Astrocyte (in vitro differentiated cells and primary cell): ENCODE data around the gene DSG2. TPM values are rescaled to one million over a fixed set of nuclear protein-coding genes. Genes with fewer than 3 reads are reported as not detected.

Experiments used
- DNase-seq: peaks from one replicate; pipeline ENCODE4 v3.0.0-alpha.2; 2010; ENCODE audit warnings: low read depth
- FAIRE-seq: peaks from 2 replicates; lab custom pipeline; 2011; peaks lifted over from hg19 to GRCh38; lab: Jason Lieb, UNC
- H2AFZ ChIP-seq: 2 replicates; pipeline ENCODE4 v1.6.0; 2012; ENCODE audit warnings: low read depth, low read length, inconsistent platforms
- H3K27ac ChIP-seq: 2 replicates; pipeline ENCODE4 v1.5.1; 2011; ENCODE audit warnings: low read depth, low read length, inconsistent platforms
- H3K27me3 ChIP-seq: 2 replicates; pipeline ENCODE4 v1.6.0; 2011; ENCODE audit warnings: low read length, inconsistent platforms; ENCODE audit not compliant: insufficient read depth
- H3K36me3 ChIP-seq: 2 replicates; pipeline ENCODE4 v1.5.1; 2011; ENCODE audit warnings: low read length, inconsistent platforms; ENCODE audit not compliant: insufficient read depth
- H3K4me1 ChIP-seq: 2 replicates; pipeline ENCODE4 v1.5.1; 2011; ENCODE audit warnings: low read length, inconsistent platforms; ENCODE audit not compliant: insufficient read depth
- H3K4me2 ChIP-seq: 2 replicates; pipeline ENCODE4 v1.6.0; 2012; ENCODE audit warnings: low read length, inconsistent platforms
- H3K4me3 ChIP-seq: 2 replicates; pipeline ENCODE4 v1.5.1; 2011; ENCODE audit warnings: low read depth, mild to moderate bottlenecking, low read length, inconsistent platforms; ENCODE audit not compliant: insufficient read depth
- H3K79me2 ChIP-seq: 2 replicates; pipeline ENCODE4 v1.6.0; 2012; ENCODE audit warnings: mild to moderate bottlenecking, low read length, inconsistent platforms; ENCODE audit not compliant: insufficient read depth
- H3K9ac ChIP-seq: 2 replicates; pipeline ENCODE4 v1.6.0; 2012; ENCODE audit warnings: mild to moderate bottlenecking, low read length, inconsistent platforms
- H3K9me3 ChIP-seq: 2 replicates; pipeline ENCODE4 v1.5.1; 2012; ENCODE audit warnings: low read depth, mild to moderate bottlenecking, low read length, inconsistent platforms; ENCODE audit not compliant: insufficient read depth
- H4K20me1 ChIP-seq: 2 replicates; pipeline ENCODE4 v1.6.0; 2012; ENCODE audit warnings: low read length, inconsistent platforms; ENCODE audit not compliant: insufficient read depth
- H3K27ac Mint-ChIP-seq: one replicate; pipeline ENCODE4 v1.8.0; 2021; ENCODE audit warnings: mild to moderate bottlenecking, mixed read lengths; ENCODE audit not compliant: unreplicated experiment
- H3K27me3 Mint-ChIP-seq: one replicate; pipeline ENCODE4 v1.8.0; 2021; ENCODE audit warnings: low read depth, mixed read lengths; ENCODE audit not compliant: unreplicated experiment
- H3K36me3 Mint-ChIP-seq: one replicate; pipeline ENCODE4 v1.8.0; 2021; ENCODE audit warnings: low read depth, mixed read lengths; ENCODE audit not compliant: unreplicated experiment
- H3K4me1 Mint-ChIP-seq: one replicate; pipeline ENCODE4 v1.8.0; 2021; ENCODE audit warnings: low read depth, mixed read lengths; ENCODE audit not compliant: unreplicated experiment
- H3K4me3 Mint-ChIP-seq: one replicate; pipeline ENCODE4 v1.8.0; 2021; ENCODE audit warnings: mild to moderate bottlenecking, moderate library complexity, mixed read lengths; ENCODE audit not compliant: unreplicated experiment
- H3K9me3 Mint-ChIP-seq: one replicate; pipeline ENCODE4 v1.8.0; 2021; ENCODE audit warnings: mild to moderate bottlenecking, mixed read lengths; ENCODE audit not compliant: unreplicated experiment
- CTCF ChIP-seq: IDR thresholded peaks from 2 replicates; pipeline ENCODE4 v1.5.1; 2011; ENCODE audit warnings: low read depth, mild to moderate bottlenecking, inconsistent platforms, low read length, moderate library complexity; ENCODE audit not compliant: insufficient read depth
- EZH2 ChIP-seq: IDR thresholded peaks from 2 replicates; pipeline ENCODE4 v1.6.1; 2012; ENCODE audit warnings: mild to moderate bottlenecking, low read length, inconsistent platforms; ENCODE audit not compliant: insufficient read depth
- total RNA-seq: library from RNA; stranded (reverse); gene quantifications from 2 replicates; pipeline ENCODE4 v1.2.1, GENCODE V29; 2021

The DSG2 gene
- total RNA-seq, 1 donor from 2014 or later: 154 TPM

- H3K79me2 ChIP-seq: no peaks in the 10 kb centered on the region
- no peak overlapping the region for H2AFZ ChIP-seq
- FAIRE-seq (no peak), DNase-seq (no peak)
- H3K27ac ChIP-seq: no peak overlapping the region
- H3K4me2 ChIP-seq: no peak overlapping the region
- H3K27ac Mint-ChIP-seq: no peak overlapping the region
- H3K36me3 Mint-ChIP-seq: no peaks in the 10 kb centered on the region
- H3K27me3 Mint-ChIP-seq: peaks cover 10% of the 10 kb centered on the region
- H3K9me3 ChIP-seq: no peaks in the 10 kb centered on the region
- H3K4me1 ChIP-seq: no peaks in the 10 kb centered on the region
- no peaks in the 10 kb centered on the region for H3K36me3 ChIP-seq
- TF ChIP-seq EZH2 (no peak), CTCF (no peak)
- no peak overlapping the region for H3K4me3 Mint-ChIP-seq
- H4K20me1 ChIP-seq: no peaks in the 10 kb centered on the region
- no peak overlapping the region for H3K4me3 ChIP-seq
- no peak overlapping the region for H3K9ac ChIP-seq
- no peaks in the 10 kb centered on the region for H3K9me3 Mint-ChIP-seq
- H3K4me1 Mint-ChIP-seq: no peaks in the 10 kb centered on the region
- H3K27me3 ChIP-seq: no peaks in the 10 kb centered on the region
Measured at GRCh38 chr18:31572368-31572767, 74.4 kb downstream of the DSG2 start.

GRCh38 chr18:31573051-31573450 lies 75.1 kb downstream of the DSG2 start:
- peaks cover 10% of the 10 kb centered on the region for H3K27me3 Mint-ChIP-seq
- H3K27ac ChIP-seq: no peak overlapping the region
- TF ChIP-seq EZH2 (no peak), CTCF (no peak)
- H2AFZ ChIP-seq: no peak overlapping the region
- no peaks in the 10 kb centered on the region for H3K79me2 ChIP-seq
- peak overlapping the region; percentile 60 for H3K27ac Mint-ChIP-seq
- no peak overlapping the region for H3K9ac ChIP-seq
- H3K36me3 ChIP-seq: no peaks in the 10 kb centered on the region
- no peak for DNase-seq
- H3K9me3 Mint-ChIP-seq: no peaks in the 10 kb centered on the region
- H3K4me1 Mint-ChIP-seq: no peaks in the 10 kb centered on the region
- H3K27me3 ChIP-seq: no peaks in the 10 kb centered on the region
- H3K4me1 ChIP-seq: no peaks in the 10 kb centered on the region
- H3K4me2 ChIP-seq: no peak overlapping the region
- H3K4me3 Mint-ChIP-seq: no peak overlapping the region
- FAIRE-seq: no peak
- H3K4me3 ChIP-seq: no peak overlapping the region
- no peaks in the 10 kb centered on the region for H4K20me1 ChIP-seq
- H3K9me3 ChIP-seq: no peaks in the 10 kb centered on the region
- no peaks in the 10 kb centered on the region for H3K36me3 Mint-ChIP-seq

- Histone ChIP-seq H3K36me3 (no peaks in the 10 kb centered on the region), H2AFZ (no peak overlapping the region), H4K20me1 (no peaks in the 10 kb centered on the region), H3K27ac (no peak overlapping the region), H3K27me3 (no peaks in the 10 kb centered on the region), H3K9ac (no peak overlapping the region), H3K4me1 (no peaks in the 10 kb centered on the region), H3K4me2 (no peak overlapping the region), H3K9me3 (no peaks in the 10 kb centered on the region), H3K4me3 (no peak overlapping the region), H3K79me2 (no peaks in the 10 kb centered on the region)
- FAIRE-seq (no peak), DNase-seq (no peak)
- Mint-ChIP-seq H3K4me3 (no peak overlapping the region), H3K9me3 (no peaks in the 10 kb centered on the region), H3K27me3 (peaks cover 10% of the 10 kb centered on the region), H3K27ac (no peak overlapping the region), H3K36me3 (no peaks in the 10 kb centered on the region), H3K4me1 (no peaks in the 10 kb centered on the region)
- no peak for TF ChIP-seq EZH2
- no peak for TF ChIP-seq CTCF
Measured at GRCh38 chr18:31574359-31574758, 76.4 kb downstream of the DSG2 start.
